D341Med (cell line): Measurements from ENCODE around the gene MEAK7.

Experiments used
- DNase-seq: peaks from one replicate; pipeline ENCODE4 v3.0.0; 2012; ENCODE audit warnings: low spot score

MEAK7 gene

GRCh38 chr16:84504420-84505248, at the start of gene MEAK7:
TSS of gene MEAK7 (minus strand) at chr16:84504659. CDS start at chr16:84498086, 6,573 bp downstream.
- peak; percentile 97 for DNase-seq

- no peak for DNase-seq
These were observed 49.5 kb upstream of the MEAK7 start for GRCh38 chr16:84553873-84554399.

GRCh38 chr16:84552135-84552534, 47.7 kb upstream of the MEAK7 start:
- no peak for DNase-seq

- no peak for DNase-seq
These were observed 45.6 kb upstream of the MEAK7 start for GRCh38 chr16:84550096-84550495.

GRCh38 chr16:84548971-84549844, 44.7 kb upstream of the MEAK7 start:
- DNase-seq = no peak

- DNase-seq = no peak
These were observed 44.0 kb upstream of the MEAK7 start for GRCh38 chr16:84548508-84548907.

GRCh38 chr16:84547546-84548061, 43.1 kb upstream of the MEAK7 start:
- no peak for DNase-seq

GRCh38 chr16:84546669-84547545, 42.4 kb upstream of the MEAK7 start:
- no peak for DNase-seq

GRCh38 chr16:84545114-84545737, 40.8 kb upstream of the MEAK7 start:
- DNase-seq = peak; percentile 73

GRCh38 chr16:84544031-84544773, 39.7 kb upstream of the MEAK7 start:
- DNase-seq = no peak

- no peak for DNase-seq
These were observed 38.8 kb upstream of the MEAK7 start for GRCh38 chr16:84543253-84543652.

- no peak for DNase-seq
These were observed 37.7 kb upstream of the MEAK7 start for GRCh38 chr16:84541999-84542817.

- DNase-seq = no peak
These were observed 35.7 kb upstream of the MEAK7 start for GRCh38 chr16:84540194-84540593.

GRCh38 chr16:84538222-84538840, 33.9 kb upstream of the MEAK7 start:
- no peak for DNase-seq

- DNase-seq = no peak
These were observed 33.2 kb upstream of the MEAK7 start for GRCh38 chr16:84537491-84538151.

- no peak for DNase-seq
These were observed 31.4 kb upstream of the MEAK7 start for GRCh38 chr16:84535851-84536250.

GRCh38 chr16:84535408-84535807, 30.9 kb upstream of the MEAK7 start:
- DNase-seq = no peak

GRCh38 chr16:84534815-84535214, 30.4 kb upstream of the MEAK7 start:
- no peak for DNase-seq
